Muscle of leg (tissue), 11 donors: Measurements from ENCODE around the gene PSRC1. TPM values are rescaled to one million over a fixed set of nuclear protein-coding genes. Genes with fewer than 3 reads are reported as not detected.

Experiments used
- DNase-seq: peaks from one replicate; pipeline ENCODE4 v3.0.0; 2013
- H3K27ac ChIP-seq: one replicate; pipeline ENCODE4 v1.5.1; 2013; ENCODE audit warnings: mild to moderate bottlenecking, low read length, control low read depth
- H3K27me3 ChIP-seq: one replicate; pipeline ENCODE4 v1.6.1; 2013; ENCODE audit warnings: low read length; ENCODE audit not compliant: control insufficient read depth, insufficient read depth
- H3K36me3 ChIP-seq: one replicate; pipeline ENCODE4 v1.6.1; 2013; ENCODE audit warnings: low read length; ENCODE audit not compliant: control insufficient read depth, insufficient read depth
- H3K4me1 ChIP-seq: one replicate; pipeline ENCODE4 v1.6.1; 2013; ENCODE audit warnings: low read length; ENCODE audit not compliant: control insufficient read depth, insufficient read depth
- H3K4me3 ChIP-seq: one replicate; pipeline ENCODE4 v1.5.1; 2013; ENCODE audit warnings: low read length, control low read depth
- H3K9me3 ChIP-seq: replicated peaks from 2 replicates; pipeline ENCODE4 v1.6.1; 2013; ENCODE audit warnings: low read depth, low read length; ENCODE audit not compliant: control insufficient read depth
- WGBS: methylation state at CpG from one replicate; pipeline ENCODE4 v1.1.5; 2013; ENCODE audit warnings: missing lambda C conversion rate; ENCODE audit not compliant: insufficient coverage; 5-methylcytosine and 5-hydroxymethylcytosine counted together
- polyA plus RNA-seq, 8 donors: library from polyadenylated mRNA; unstranded; fragments of 120-200 nt; gene quantifications; one replicate each; pipeline versions ENCODE4 v1.2.1 to v1.2.3, GENCODE V29; 2013; ENCODE audit warnings: inconsistent platforms in 1 of 8, low replicate concordance in 1 of 8; ENCODE audit not compliant: insufficient read length in 8 of 8, insufficient read depth in 1 of 8
- total RNA-seq: library from RNA; stranded (reverse); fragments of 120-200 nt; gene quantifications from one replicate; pipeline ENCODE4 v1.2.4, GENCODE V29; 2013

PSRC1 gene
- total and polyA plus RNA-seq, 9 donors = 11.4 to 19.1 (median 17.4) TPM

DNA sequence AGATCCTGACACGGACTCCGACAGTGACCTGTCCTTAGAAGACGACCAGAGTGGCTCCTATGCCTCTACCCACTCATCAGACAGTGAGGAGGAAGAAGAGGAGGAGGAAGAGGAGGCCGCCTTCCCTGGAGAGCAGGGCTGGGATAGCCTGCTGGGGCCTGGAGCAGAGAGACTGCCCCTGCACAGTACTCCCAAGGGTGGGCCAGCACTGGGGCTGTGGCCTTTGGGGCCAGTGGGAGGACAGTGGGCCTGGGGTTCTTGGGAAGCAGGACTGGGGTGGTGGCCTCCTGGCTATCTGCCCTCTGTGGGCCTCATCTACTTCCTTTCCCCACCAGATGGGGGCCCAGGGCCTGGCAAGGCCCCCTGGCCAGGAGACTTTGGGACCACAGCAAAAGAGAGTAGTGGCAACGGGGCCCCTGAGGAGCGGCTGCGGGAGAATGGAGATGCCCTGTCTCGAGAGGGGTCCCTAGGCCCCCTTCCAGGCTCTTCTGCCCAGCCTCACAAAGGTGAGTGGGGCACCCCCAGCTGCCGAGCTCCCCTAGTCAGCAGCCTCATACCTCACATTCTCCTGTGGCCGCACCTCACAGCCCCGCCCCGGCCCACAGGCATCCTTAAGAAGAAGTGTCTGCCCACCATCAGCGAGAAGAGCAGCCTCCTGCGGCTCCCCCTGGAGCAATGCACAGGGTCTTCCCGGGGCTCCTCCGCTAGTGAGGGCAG, 10.0 kb downstream of the PSRC1 start:
- Histone ChIP-seq H3K9me3 (no peaks in the 10 kb centered on the region), H3K27me3 (no peaks in the 10 kb centered on the region), H3K27ac (no peak overlapping the region), H3K4me3 (no peak overlapping the region), H3K4me1 (peaks cover 18% of the 10 kb centered on the region), H3K36me3 (peaks cover 12% of the 10 kb centered on the region)
- WGBS = 80% methylated on average over 11 of the region's 16 CpGs
- DNase-seq = no peak

DNA sequence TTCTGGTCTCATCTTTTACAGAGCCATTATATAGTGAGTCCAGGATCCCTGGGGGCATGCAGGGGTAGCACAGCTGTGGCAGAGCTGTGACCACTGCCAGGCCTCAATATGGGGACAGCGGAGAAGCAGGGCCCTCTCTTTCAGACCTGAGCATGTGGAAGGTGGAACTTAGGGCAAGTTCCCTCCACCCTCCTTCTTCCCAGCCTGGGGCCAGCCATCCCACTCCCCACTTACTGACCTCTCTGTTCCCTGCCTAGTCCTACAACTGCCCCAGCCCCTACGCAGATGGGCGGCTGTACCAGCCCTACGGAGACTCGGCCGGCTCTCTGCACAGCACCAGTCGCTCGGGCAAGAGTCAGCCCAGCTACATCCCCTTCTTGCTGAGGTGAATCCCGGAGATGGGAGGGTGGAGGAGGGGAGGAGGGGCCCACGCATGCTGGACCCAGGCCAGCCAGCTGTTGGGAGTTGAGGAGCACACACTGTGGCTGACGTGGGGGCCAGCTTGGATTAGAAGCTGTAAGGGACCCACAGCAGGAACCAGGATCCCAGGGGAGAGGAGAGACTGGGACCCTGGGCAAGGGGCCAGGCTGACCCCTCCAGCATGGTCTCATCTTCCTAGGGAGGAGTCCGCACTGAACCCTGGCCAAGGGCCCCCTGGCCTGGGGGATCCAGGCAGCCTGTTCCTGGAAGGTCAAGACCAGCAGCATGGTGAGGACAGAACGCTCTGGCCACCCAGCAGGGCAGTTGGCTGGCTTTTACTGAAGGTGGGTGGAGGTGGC, 10.7 kb downstream of the PSRC1 start:
- H3K9me3 ChIP-seq = no peaks in the 10 kb centered on the region

DNA sequence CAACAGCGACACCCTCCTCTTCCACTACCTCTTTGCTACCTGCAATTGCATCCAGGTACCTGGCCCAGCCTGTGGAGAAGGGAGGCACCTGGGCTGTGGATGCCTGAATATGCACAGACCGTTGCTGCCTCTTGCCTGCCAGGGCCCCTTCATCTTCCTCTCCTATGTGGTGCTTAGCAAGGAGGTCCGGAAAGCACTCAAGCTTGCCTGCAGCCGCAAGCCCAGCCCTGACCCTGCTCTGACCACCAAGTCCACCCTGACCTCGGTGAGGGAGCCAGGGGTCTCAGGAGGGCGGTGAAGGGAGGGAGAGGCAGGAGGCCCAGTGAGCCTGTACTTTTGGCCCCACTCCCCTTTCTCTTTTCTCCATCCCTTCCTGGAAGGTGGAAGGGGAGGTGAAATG, 11.5 kb downstream of the PSRC1 start:
- Histone ChIP-seq H3K36me3 (peaks cover 12% of the 10 kb centered on the region), H3K4me3 (no peak overlapping the region), H3K27ac (no peak overlapping the region), H3K9me3 (no peaks in the 10 kb centered on the region), H3K4me1 (peaks cover 14% of the 10 kb centered on the region), H3K27me3 (no peaks in the 10 kb centered on the region)
- 90% methylated on average over 2 of the region's 6 CpGs for WGBS
- no peak for DNase-seq

More for the DNA sequence above, 10.7 kb downstream of the PSRC1 start:
- Histone ChIP-seq H3K27ac (no peak overlapping the region), H3K4me3 (no peak overlapping the region), H3K27me3 (no peaks in the 10 kb centered on the region), H3K36me3 (peaks cover 12% of the 10 kb centered on the region), H3K4me1 (peaks cover 14% of the 10 kb centered on the region)
- WGBS = 52% methylated on average over 11 of the region's 13 CpGs
- DNase-seq = peak; percentile 57

DNA sequence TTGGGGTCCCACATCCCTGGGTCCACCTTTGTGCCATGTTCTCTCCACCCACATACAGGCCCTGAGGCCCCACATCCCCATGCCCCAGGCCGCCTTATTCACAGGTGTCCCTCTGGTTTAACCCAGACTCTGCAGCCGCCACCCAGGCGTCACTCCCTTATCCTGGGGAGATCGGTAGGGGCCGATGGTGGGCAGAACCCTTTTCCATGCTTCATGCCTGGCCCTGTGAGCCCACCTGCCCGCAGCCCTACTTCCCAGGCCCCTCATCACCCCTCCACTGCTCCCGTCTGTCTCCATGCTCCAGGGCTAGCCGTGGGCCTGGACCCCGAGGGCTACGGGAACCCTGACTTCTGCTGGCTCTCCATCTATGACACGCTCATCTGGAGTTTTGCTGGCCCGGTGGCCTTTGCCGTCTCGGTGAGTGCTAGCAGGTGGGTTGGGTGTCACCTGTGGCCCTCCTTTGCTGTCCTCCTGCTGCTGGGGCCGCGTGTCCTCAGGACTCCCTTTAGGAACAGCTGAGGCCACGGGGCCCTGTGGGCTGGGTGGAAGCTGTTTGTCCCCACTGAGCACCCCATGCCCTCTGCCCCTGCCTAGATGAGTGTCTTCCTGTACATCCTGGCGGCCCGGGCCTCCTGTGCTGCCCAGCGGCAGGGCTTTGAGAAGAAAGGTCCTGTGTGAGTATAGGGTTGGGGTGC, 12.2 kb downstream of the PSRC1 start:
- H3K4me1 ChIP-seq = peaks cover 14% of the 10 kb centered on the region
- no peak overlapping the region for H3K4me3 ChIP-seq
- H3K27ac ChIP-seq = no peak overlapping the region
- H3K36me3 ChIP-seq = peaks cover 12% of the 10 kb centered on the region
- H3K27me3 ChIP-seq = no peaks in the 10 kb centered on the region
- H3K9me3 ChIP-seq = no peaks in the 10 kb centered on the region
- DNase-seq = no peak
- 93% methylated on average over 15 of the region's 20 CpGs for WGBS

DNA sequence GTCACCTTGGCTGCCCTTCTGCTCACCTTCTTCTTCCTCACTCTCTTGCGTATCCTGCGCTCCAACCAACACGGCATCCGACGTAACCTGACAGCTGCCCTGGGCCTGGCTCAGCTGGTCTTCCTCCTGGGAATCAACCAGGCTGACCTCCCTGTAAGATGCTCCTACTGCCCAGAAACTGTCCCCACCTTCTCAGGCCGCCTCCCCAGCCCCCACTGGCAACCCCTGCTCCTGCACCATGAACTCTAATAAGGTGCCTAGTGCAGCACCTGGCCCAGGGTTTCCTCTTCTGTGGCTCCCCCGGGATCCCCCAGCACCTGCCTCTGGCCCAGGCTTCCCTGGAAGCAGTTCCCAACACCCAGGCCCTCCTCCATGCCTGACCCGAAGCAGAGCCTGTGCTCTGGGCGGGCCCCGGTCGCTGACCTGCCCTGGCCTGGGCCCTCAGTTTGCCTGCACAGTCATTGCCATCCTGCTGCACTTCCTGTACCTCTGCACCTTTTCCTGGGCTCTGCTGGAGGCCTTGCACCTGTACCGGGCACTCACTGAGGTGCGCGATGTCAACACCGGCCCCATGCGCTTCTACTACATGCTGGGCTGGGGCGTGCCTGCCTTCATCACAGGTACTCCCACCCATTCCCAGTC, 12.8 kb downstream of the PSRC1 start:
- Histone ChIP-seq H3K27ac (no peak overlapping the region), H3K36me3 (peaks cover 12% of the 10 kb centered on the region), H3K4me1 (peaks cover 14% of the 10 kb centered on the region), H3K27me3 (no peaks in the 10 kb centered on the region), H3K9me3 (no peaks in the 10 kb centered on the region), H3K4me3 (no peak overlapping the region)
- DNase-seq = no peak
- 89% methylated on average over 16 of the region's 17 CpGs for WGBS

DNA sequence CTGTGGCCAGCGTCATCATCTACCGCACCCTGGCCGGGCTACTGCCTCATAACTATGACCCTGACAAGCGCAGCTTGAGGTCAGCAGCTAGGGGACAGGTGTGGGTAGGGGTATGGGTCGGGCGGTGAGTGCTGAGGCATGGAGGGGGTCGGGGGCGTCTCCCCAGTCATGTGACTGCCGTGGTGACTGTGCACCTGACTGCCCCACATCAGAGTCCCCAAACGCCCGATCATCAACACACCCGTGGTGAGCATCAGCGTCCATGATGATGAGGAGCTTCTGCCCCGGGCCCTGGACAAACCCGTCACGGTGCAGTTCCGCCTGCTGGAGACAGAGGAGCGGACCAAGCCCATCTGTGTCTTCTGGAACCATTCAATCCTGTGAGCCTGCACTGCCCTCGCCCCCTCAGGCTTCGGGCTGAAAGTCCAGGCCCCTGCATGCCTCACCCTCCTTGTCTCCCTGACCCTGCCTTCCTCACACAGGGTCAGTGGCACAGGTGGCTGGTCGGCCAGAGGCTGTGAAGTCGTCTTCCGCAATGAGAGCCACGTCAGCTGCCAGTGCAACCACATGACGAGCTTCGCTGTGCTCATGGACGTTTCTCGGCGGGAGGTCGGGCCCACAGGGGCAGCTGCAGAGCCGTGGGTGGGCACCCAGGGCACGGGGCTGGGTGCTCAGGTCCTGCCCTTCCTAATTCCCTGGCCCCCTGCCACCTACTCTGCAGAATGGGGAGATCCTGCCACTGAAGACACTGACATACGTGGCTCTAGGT, 13.5 kb downstream of the PSRC1 start:
- no peaks in the 10 kb centered on the region for H3K27me3 ChIP-seq
- H3K4me3 ChIP-seq = no peak overlapping the region
- no peak for DNase-seq
- H3K36me3 ChIP-seq = peaks cover 12% of the 10 kb centered on the region
- WGBS = 85% methylated on average over 25 of the region's 33 CpGs
- H3K9me3 ChIP-seq = no peaks in the 10 kb centered on the region
- peaks cover 14% of the 10 kb centered on the region for H3K4me1 ChIP-seq
- H3K27ac ChIP-seq = no peak overlapping the region

DNA sequence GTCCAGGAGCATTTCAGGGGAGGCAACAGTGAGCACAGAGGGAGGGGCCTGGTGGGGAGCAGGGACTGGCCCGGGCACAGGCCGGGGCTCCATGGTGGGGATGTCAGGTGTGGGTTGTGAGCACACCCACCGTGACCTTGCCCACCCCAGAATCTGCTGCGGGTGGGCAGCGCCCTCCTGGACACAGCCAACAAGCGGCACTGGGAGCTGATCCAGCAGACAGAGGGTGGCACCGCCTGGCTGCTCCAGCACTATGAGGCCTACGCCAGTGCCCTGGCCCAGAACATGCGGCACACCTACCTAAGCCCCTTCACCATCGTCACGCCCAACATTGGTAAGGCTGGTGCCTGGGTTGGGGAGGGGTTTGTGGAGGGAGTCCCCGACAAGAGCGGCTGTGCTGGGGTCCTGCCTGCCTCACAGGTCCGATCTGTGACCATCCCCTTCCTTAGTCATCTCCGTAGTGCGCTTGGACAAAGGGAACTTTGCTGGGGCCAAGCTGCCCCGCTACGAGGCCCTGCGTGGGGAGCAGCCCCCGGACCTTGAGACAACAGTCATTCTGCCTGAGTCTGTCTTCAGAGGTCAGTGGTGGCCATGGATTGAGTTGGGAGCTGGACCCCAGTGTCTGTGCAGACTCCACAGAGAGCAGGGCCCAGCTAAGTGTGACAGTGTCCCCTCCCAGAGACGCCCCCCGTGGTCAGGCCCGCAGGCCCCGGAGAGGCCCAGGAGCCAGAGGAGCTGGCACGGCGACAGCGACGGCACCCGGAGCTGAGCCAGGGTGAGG, 14.3 kb downstream of the PSRC1 start:
- Histone ChIP-seq H3K27ac (no peak overlapping the region), H3K36me3 (peaks cover 12% of the 10 kb centered on the region), H3K9me3 (no peaks in the 10 kb centered on the region), H3K4me3 (no peak overlapping the region), H3K27me3 (no peaks in the 10 kb centered on the region), H3K4me1 (peaks cover 14% of the 10 kb centered on the region)
- 89% methylated on average over 24 of the region's 29 CpGs for WGBS
- DNase-seq = no peak

DNA sequence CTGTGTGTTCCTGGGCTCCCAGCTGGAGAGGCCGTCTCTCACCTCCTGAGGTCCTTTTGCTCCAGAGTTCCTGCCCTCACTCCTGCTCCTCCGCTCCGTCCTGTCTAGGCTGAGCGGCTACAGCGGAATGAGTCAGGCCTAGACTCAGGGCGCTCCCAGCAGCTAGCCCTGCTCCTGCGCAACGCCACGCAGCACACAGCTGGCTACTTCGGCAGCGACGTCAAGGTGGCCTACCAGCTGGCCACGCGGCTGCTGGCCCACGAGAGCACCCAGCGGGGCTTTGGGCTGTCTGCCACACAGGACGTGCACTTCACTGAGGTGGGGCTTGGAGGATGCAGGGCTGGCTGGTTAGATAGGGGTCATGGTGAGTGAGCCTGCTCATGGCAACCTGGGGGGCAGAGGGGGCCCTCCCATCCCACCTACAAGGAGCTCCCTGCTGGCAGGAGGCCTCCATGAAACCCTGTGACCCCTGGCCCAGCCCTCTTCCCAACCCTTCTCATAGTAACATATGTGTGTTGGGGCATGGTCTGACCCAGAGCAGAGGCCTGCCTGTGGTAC, 15.1 kb downstream of the PSRC1 start:
- Histone ChIP-seq H3K36me3 (peaks cover 12% of the 10 kb centered on the region), H3K4me1 (peaks cover 10% of the 10 kb centered on the region), H3K27me3 (no peaks in the 10 kb centered on the region), H3K27ac (no peak overlapping the region), H3K4me3 (no peak overlapping the region), H3K9me3 (no peaks in the 10 kb centered on the region)
- no peak for DNase-seq
- 91% methylated on average over 16 of the region's 17 CpGs for WGBS

DNA sequence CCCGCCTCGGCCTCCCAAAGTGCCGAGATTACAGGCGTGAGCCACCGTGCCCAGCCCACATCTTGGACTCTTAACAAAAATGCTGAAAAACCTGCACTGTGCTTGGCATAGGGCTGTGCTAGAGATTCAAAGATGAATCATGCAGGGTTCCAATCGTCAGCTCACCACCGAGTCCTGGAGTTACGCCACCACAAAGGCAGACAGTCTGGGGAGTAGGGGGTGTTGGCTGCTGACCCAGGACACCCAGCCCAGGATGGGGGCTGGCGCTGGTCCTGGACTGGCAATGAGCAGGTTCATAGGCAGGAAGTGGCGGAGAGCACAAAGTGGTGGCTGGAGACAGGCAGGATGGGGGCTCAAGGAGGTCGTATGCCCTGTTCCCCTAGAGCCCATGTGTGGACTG, 16.0 kb downstream of the PSRC1 start:
- Histone ChIP-seq H3K36me3 (peaks cover 12% of the 10 kb centered on the region), H3K4me1 (peaks cover 4% of the 10 kb centered on the region), H3K4me3 (no peak overlapping the region), H3K9me3 (no peaks in the 10 kb centered on the region), H3K27ac (no peak overlapping the region), H3K27me3 (no peaks in the 10 kb centered on the region)
- no peak for DNase-seq
- WGBS = 87% methylated on average over 11 of the region's 11 CpGs
